ENCODE results near the gene SEMA7A. TPM values are rescaled to one million over a fixed set of nuclear protein-coding genes. Genes with fewer than 3 reads are reported as not detected.

SEMA7A gene
- total RNA-seq, 4 donors from 2014 or later: 0.20 to 5.6 (median 3.1) TPM

DNA sequence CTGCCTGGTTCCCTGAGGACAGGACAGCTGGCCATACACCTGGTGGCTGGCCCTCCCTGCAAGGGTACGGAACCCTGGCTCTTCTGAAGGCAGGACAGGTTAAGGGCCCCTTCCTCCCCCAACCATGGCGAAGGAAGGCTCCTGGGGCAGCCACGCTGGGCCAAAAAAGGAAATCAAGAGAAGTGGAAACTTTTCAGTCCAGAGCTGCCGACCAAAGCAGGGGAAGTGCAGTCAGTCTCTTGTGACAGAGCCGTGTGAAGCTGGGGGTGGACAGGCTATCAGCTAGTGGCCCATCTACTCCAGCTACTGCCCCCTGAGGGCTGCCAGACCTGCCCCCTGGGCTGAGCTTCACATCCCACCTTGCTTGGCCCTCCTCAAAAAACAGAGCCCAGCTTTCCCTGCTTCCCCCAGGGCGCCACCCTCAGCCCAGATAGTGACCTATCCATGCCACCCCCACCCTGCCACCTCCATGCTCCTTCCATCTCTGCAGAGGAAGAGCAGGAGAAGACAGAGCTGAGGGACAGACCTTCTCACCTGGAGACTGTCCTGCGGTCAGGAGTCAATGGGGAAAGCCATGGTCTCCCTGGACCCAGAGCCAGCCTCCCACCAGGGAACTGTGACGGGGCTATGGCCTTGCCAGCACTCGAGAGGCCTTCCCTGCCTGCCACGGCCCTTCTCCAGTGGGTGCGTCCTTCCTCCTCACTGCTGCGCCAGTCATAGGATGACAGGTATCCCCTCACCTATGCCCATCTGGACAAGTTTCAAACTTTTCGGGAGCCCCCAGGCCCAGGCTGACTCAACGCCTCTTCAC is 4.6 kb downstream of the SEMA7A start:
- H3K4me1 ChIP-seq: peaks cover 0 to 16% (median 11%) of the 10 kb centered on the region in 4 donors
- H3K27ac ChIP-seq: peak overlapping the region in 1 of 4 donors; percentile 37
- no peak overlapping the region for H3K4me3 ChIP-seq
- TF ChIP-seq EP300 (IDR thresholded peaks at IDR 0.05; ENCODE audit: low read depth) (no peak), POLR2A (IDR thresholded peaks at IDR 0.05) (no peak), POLR2AphosphoS5 (IDR thresholded peaks at IDR 0.05) (no peak)
- TF ChIP-seq, protein P1, sequence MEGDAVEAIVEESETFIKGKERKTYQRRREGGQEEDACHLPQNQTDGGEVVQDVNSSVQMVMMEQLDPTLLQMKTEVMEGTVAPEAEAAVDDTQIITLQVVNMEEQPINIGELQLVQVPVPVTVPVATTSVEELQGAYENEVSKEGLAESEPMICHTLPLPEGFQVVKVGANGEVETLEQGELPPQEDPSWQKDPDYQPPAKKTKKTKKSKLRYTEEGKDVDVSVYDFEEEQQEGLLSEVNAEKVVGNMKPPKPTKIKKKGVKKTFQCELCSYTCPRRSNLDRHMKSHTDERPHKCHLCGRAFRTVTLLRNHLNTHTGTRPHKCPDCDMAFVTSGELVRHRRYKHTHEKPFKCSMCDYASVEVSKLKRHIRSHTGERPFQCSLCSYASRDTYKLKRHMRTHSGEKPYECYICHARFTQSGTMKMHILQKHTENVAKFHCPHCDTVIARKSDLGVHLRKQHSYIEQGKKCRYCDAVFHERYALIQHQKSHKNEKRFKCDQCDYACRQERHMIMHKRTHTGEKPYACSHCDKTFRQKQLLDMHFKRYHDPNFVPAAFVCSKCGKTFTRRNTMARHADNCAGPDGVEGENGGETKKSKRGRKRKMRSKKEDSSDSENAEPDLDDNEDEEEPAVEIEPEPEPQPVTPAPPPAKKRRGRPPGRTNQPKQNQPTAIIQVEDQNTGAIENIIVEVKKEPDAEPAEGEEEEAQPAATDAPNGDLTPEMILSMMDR (IDR thresholded peaks at IDR 0.05): no peak
- intact Hi-C loops (cut with DNase I; ENCODE audit: low total_unique reads) (no loop called here), in situ Hi-C loops (cut with MboI; ENCODE audit: low pct_ligation_motif_present in 1 of 4, low pct_unique_long_range_greater_than_20kb in 1 of 4, low sequenced_read_pairs in 3 of 4) (no loop called here)
- WGBS, 2 donors (ENCODE audit: low coverage in 1 of 2): 78% methylated on average over 14 of the region's 14 CpGs; no CpG with 5 or more reads in 1 of the 2 donors
- DNase-seq: no peak
- H3K27me3 ChIP-seq: peaks cover 41% of the 10 kb centered on the region
- no peaks in the 10 kb centered on the region for H3K36me3 ChIP-seq
- no peaks in the 10 kb centered on the region for H3K9me3 ChIP-seq

DNA sequence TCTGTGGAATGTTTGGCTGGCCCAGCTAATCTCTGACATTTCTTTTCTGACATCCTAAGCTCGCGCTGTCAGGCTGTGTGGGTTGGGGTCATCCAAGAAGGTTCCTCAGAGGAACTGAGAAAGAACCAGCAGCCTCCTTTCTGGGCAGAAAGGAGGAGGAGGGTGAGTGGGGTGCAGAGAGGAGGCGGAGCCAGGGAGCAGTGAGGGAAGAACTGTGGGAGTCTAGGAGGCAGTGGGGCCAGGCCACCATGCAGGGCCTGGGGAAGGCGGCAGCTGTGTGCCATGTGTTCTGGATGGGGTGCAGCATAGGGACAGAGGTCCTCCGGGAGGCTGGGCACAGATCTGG is 5.3 kb downstream of the SEMA7A start:
- Histone ChIP-seq H3K36me3 (no peaks in the 10 kb centered on the region), H3K4me1 (peaks cover 0 to 13% (median 9%) of the 10 kb centered on the region in 4 donors), H3K9me3 (no peaks in the 10 kb centered on the region), H3K27me3 (peaks cover 33% of the 10 kb centered on the region), H3K27ac (peak overlapping the region in 1 of 4 donors; percentile 37), H3K4me3 (no peak overlapping the region)
- WGBS, 2 donors (ENCODE audit: low coverage in 1 of 2): 80% methylated on average over 5 of the region's 5 CpGs; no CpG with 5 or more reads in 1 of the 2 donors
- no peak for DNase-seq
- in situ Hi-C loops (cut with MboI; ENCODE audit: low pct_ligation_motif_present in 1 of 4, low pct_unique_long_range_greater_than_20kb in 1 of 4, low sequenced_read_pairs in 3 of 4): no loop called here
- TF ChIP-seq EP300 (IDR thresholded peaks at IDR 0.05; ENCODE audit: low read depth) (no peak), POLR2AphosphoS5 (IDR thresholded peaks at IDR 0.05) (no peak), POLR2A (IDR thresholded peaks at IDR 0.05) (no peak)
- TF ChIP-seq, protein P1 (IDR thresholded peaks at IDR 0.05): no peak
- intact Hi-C loops (cut with DNase I; ENCODE audit: low total_unique reads): no loop called here

DNA sequence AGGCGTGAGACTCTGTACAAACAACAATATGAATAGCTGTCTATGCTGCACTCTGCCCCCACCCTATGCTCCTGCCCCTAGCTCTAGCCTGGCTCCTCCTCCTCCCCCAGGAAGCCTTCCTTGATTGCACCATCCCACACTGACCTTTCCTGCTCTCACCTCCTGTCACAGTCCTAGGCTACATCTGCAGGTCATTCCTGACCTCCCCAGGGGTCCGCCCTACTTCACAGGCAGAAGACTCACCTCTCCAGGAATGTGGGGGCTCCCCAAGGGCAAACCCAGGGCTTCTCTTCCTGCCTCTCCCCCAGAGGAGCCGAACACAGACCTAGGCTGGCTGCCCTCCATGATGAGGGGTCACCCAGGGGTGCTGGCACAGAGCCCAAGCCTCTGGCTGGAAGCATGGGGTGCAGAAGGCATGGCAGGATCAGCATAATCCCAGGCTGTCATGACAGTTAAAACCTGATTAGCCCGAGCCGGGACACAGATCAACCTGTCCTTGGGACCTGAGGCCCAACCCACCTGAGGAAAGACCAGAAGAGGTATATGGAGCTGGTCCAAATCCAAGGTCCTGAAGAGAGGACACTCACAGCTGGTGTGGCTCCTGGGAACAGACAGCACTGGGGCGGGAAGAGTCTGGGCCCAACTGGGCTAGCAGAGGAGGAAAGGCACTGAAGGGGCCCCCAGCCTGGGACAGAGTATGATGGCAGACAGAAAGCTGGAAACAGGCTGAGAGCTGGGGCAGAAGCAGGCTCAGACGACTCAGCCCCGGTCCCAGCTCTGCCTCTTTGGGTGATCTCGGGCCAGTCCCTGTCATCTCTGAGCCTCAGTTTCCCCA is 5.9 kb downstream of the SEMA7A start:
- 69% methylated on average over 9 of the region's 9 CpGs; no CpG with 5 or more reads in 1 of the 2 donors for WGBS, 2 donors (ENCODE audit: low coverage in 1 of 2)

More for the DNA sequence above, 5.9 kb downstream of the SEMA7A start:
- Histone ChIP-seq H3K36me3 (no peaks in the 10 kb centered on the region), H3K4me1 (peaks cover 0 to 7% (median 3%) of the 10 kb centered on the region in 4 donors), H3K9me3 (no peaks in the 10 kb centered on the region), H3K27me3 (peaks cover 27% of the 10 kb centered on the region), H3K4me3 (no peak overlapping the region), H3K27ac (no peak overlapping the region)
- in situ Hi-C loops (cut with MboI; ENCODE audit: low pct_ligation_motif_present in 1 of 4, low pct_unique_long_range_greater_than_20kb in 1 of 4, low sequenced_read_pairs in 3 of 4): no loop called here
- intact Hi-C loops (cut with DNase I; ENCODE audit: low total_unique reads): no loop called here
- no peak for DNase-seq
- TF ChIP-seq POLR2AphosphoS5 (IDR thresholded peaks at IDR 0.05) (no peak), EP300 (IDR thresholded peaks at IDR 0.05; ENCODE audit: low read depth) (no peak), POLR2A (IDR thresholded peaks at IDR 0.05) (no peak)
- TF ChIP-seq, protein P1 (IDR thresholded peaks at IDR 0.05): no peak

Data from transverse colon (tissue), 4 donors.